Left lung (tissue), 10 donors: ENCODE measurements around the gene BDP1. TPM values are rescaled to one million over a fixed set of nuclear protein-coding genes. Genes with fewer than 3 reads are reported as not detected.
A peak's percentile ranks its signal among the peaks of the same experiment; 100 is the strongest.
"Not testable (repeated sequence)": the region's sequence is repeated elsewhere in the genome, so short reads cannot be mapped to it uniquely, and the experiment has no call there.

Source experiments
- ATAC-seq: fragments of 200-7000 bp; cut with Tn5 transposase; one replicate; pipeline ENCODE4 v1.9.1; 2020; ENCODE audit warnings: moderate library complexity
- DNase-seq, 4 donors: peaks; one replicate each; pipeline ENCODE4 v3.0.0-alpha.2; 2013 to 2020
- H3K27ac ChIP-seq, 2 donors: fragments of 200-600 bp; sonication (generic) in 1 of 2; one replicate each; pipeline versions ENCODE4 v1.5.0 to v1.8.0; 2020 to 2021
- H3K27me3 ChIP-seq, 2 donors: fragments of 200-600 bp; sonication (generic) in 1 of 2; one replicate each; pipeline versions ENCODE4 v1.5.0 to v1.8.0; 2020 to 2021
- H3K36me3 ChIP-seq, 2 donors: fragments of 200-600 bp; sonication (generic) in 1 of 2; one replicate each; pipeline versions ENCODE4 v1.5.0 to v1.8.0; 2020 to 2021
- H3K4me1 ChIP-seq, 2 donors: fragments of 200-600 bp; one replicate each; pipeline ENCODE4 v1.8.0; 2021
- H3K4me3 ChIP-seq, 2 donors: fragments of 200-600 bp; sonication (generic) in 1 of 2; one replicate each; pipeline versions ENCODE4 v1.5.0 to v1.8.0; 2020 to 2021; ENCODE audit warnings: mild to moderate bottlenecking in 1 of 2
- H3K9me3 ChIP-seq, 2 donors: fragments of 200-600 bp; sonication (generic) in 1 of 2; one replicate each; pipeline versions ENCODE4 v1.5.0 to v1.8.0; 2020 to 2021
- intact Hi-C, 2 donors: fragments of 100-400 bp; cut with DNase I; formaldehyde crosslinking; loops; one replicate each; pipeline versions ENCODE4 v1.11.2 to v1.14.2; 2022
- polyA plus RNA-seq, 6 donors: library from polyadenylated mRNA; unstranded; fragments of 120-200 nt; gene quantifications; one replicate each; pipeline ENCODE4 v1.2.1, GENCODE V29; 2013; ENCODE audit not compliant: insufficient read length in 6 of 6
- total RNA-seq, 2 donors: library from RNA; stranded (reverse); fragmentation: NEBNext Ultra II Directional; extraction: Animal tissue kit (Norgen Biotek cat#: 25700); gene quantifications; one replicate each; pipeline ENCODE4 v1.2.1, GENCODE V29; 2021
- TF ChIP-seq, protein P1 (sequence below), 2 donors: fragments of 200-600 bp; sonication (generic) in 1 of 2; IDR thresholded peaks; one replicate each; pipeline versions ENCODE4 v1.5.0 to v1.8.0; 2021; ENCODE audit warnings: antibody characterized with exemption in 2 of 2
- donor health status: DM: no; HTN: yes; CAD: no.
- donor health status: DM: no; HTN: no; CAD: no.

BDP1 gene
- total and polyA plus RNA-seq, 8 donors: 24.7 to 48.6 (median 43.4) TPM

DNA sequence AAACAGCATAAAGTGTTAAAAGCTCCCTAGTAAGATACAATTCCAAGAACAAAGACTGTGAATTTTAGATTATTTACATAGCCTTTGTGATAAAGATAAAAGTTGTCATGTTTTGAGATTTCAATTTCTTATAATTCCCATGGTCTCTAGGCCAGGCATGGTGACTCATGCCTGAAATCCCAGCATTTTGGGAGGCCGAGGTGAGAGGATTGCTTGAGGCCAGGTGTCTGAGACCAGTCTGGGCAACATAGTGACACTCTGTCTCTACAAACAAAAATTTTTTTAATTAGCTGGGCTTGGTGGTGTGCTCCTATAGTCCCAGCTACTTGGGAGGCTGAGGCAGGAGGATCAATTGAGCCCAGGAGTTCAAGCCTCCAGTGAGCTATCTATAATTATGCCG, 48.1 kb downstream of the BDP1 start:
- DNase-seq: no peak
- no peaks in the 10 kb centered on the region for H3K27me3 ChIP-seq
- no peaks in the 10 kb centered on the region for H3K9me3 ChIP-seq
- intact Hi-C loops: no loop called here
- no peak overlapping the region for H3K27ac ChIP-seq
- peaks cover 0 to 98% of the 10 kb centered on the region in 2 donors for H3K36me3 ChIP-seq
- no peak overlapping the region for H3K4me3 ChIP-seq
- TF ChIP-seq, protein P1, sequence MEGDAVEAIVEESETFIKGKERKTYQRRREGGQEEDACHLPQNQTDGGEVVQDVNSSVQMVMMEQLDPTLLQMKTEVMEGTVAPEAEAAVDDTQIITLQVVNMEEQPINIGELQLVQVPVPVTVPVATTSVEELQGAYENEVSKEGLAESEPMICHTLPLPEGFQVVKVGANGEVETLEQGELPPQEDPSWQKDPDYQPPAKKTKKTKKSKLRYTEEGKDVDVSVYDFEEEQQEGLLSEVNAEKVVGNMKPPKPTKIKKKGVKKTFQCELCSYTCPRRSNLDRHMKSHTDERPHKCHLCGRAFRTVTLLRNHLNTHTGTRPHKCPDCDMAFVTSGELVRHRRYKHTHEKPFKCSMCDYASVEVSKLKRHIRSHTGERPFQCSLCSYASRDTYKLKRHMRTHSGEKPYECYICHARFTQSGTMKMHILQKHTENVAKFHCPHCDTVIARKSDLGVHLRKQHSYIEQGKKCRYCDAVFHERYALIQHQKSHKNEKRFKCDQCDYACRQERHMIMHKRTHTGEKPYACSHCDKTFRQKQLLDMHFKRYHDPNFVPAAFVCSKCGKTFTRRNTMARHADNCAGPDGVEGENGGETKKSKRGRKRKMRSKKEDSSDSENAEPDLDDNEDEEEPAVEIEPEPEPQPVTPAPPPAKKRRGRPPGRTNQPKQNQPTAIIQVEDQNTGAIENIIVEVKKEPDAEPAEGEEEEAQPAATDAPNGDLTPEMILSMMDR (IDR thresholded peaks at IDR 0.05): no peak
- no peak for ATAC-seq
- no peaks in the 10 kb centered on the region for H3K4me1 ChIP-seq

DNA sequence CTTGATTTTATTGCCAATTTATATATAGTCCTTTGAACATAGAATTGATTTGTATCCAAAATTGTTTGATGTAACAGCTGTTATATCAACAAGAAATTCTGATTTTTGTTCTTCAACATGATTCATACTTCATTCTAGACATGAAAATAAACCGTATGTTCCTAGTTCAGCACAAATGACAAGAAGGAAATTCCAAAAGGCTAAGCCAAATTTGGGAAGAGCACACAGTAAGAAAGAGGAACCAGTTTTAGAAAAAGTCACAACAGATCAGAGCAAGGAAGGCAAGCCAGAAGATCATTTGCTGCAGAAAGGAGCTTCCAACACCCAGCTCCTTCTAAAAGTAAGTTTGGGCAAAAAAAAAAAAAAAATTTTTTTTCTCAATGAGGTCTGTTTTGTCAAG, 66.7 kb downstream of the BDP1 start:
- no peaks in the 10 kb centered on the region for H3K9me3 ChIP-seq
- no peak for DNase-seq
- intact Hi-C loops: no loop called here
- TF ChIP-seq, protein P1 (IDR thresholded peaks at IDR 0.05): no peak
- peaks cover 0 to 80% of the 10 kb centered on the region in 2 donors for H3K36me3 ChIP-seq
- H3K4me3 ChIP-seq: no peak overlapping the region
- H3K4me1 ChIP-seq: no peaks in the 10 kb centered on the region
- no peaks in the 10 kb centered on the region for H3K27me3 ChIP-seq
- no peak for ATAC-seq
- H3K27ac ChIP-seq: no peak overlapping the region

DNA sequence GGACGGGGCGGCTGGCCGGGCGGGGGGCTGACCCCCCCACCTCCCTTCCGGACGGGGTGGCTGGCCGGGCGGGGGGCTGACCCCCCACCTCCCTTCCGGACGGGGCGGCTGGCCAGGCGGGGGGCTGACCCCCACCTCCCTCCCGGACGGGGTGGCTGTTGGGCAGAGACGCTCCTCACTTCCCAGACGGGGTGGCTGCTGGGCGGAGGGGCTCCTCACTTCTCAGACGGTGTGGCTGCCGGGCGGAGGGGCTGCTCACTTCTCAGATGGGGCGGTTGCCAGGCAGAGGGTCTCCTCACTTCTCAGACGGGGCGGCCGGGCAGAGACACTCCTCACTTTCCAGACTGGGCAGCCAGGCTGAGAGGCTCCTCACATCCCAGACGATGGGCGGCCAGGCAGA, 70.2 kb downstream of the BDP1 start:
- DNase-seq, H3K4me3 ChIP-seq, intact Hi-C loops, H3K9me3 ChIP-seq, H3K4me1 ChIP-seq, H3K27me3 ChIP-seq, H3K27ac ChIP-seq, ATAC-seq: not testable (repeated sequence)
- H3K36me3 ChIP-seq: peaks cover 0 to 55% of the 10 kb centered on the region in 2 donors

DNA sequence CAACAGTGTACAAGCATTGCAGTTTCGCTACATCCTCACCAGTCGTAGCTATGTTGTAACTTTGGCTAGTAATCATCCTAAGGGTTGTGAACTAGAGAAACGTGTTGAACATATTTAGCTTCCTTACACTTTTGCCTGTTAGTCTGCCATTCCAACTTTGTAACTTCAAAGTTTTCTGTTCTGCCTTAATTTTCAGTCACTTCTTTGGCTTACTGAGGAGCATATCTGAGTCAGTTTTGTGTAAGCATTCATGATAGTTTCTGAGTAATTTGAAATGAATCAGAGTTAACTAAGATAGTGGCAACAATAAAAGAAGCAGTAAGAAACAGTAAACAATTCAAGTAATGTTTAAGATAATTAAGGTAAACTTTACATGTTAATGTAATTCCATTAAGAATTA, 72.8 kb downstream of the BDP1 start:
- H3K4me1 ChIP-seq: peaks cover 0 to 2% of the 10 kb centered on the region in 2 donors
- no peaks in the 10 kb centered on the region for H3K27me3 ChIP-seq
- intact Hi-C loops: no loop called here
- ATAC-seq: no peak
- H3K36me3 ChIP-seq: peaks cover 0 to 41% of the 10 kb centered on the region in 2 donors
- TF ChIP-seq, protein P1 (IDR thresholded peaks at IDR 0.05): no peak
- no peak for DNase-seq
- no peak overlapping the region for H3K4me3 ChIP-seq
- H3K9me3 ChIP-seq: no peaks in the 10 kb centered on the region
- no peak overlapping the region for H3K27ac ChIP-seq

DNA sequence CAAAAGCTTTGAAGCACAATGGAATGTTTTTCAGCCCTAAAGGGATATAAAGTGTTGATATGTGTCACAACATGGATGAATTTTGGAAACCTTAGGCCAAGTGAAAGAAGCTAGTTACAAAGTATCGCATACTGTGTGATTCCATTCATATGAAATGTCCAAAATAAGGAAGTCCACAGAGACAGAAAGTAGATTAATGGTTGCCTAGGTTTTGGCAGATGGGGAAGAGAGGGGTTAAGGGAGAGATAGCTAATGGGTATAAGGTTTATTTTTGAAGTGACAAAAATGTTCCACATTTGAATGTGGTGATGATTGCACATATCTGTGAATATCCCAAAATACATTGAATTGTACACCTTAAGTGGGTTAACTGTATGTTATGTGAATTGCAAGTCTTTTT, 74.2 kb downstream of the BDP1 start:
- DNase-seq (no peak), ATAC-seq (no peak)
- TF ChIP-seq, protein P1 (IDR thresholded peaks at IDR 0.05): no peak
- no peak overlapping the region for H3K27ac ChIP-seq
- H3K4me1 ChIP-seq: peaks cover 0 to 7% of the 10 kb centered on the region in 2 donors
- intact Hi-C loops: no loop called here
- no peaks in the 10 kb centered on the region for H3K27me3 ChIP-seq
- H3K4me3 ChIP-seq: no peak overlapping the region
- no peaks in the 10 kb centered on the region for H3K9me3 ChIP-seq
- peaks cover 0 to 33% of the 10 kb centered on the region in 2 donors for H3K36me3 ChIP-seq

DNA sequence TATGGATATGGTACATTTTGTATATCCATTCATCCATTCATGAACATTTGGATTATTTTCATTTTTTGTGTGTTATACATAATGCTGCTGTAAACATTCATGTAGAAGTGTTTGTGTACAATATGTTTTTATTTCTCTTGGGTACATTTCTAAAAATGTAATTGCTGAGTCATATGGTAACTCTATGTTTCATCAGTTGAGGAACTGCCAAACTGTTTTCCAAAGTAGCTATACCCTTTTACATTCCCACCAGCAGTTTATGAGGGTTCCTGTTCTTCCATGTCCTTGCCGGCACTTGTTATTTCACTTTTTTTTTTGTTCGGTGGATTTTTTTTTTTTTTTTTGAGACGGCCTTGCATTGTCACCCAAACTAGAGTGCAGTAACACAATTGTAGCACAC, 77.7 kb downstream of the BDP1 start:
- peaks cover 0 to 41% of the 10 kb centered on the region in 2 donors for H3K36me3 ChIP-seq
- H3K4me1 ChIP-seq: peaks cover 0 to 7% of the 10 kb centered on the region in 2 donors
- H3K27me3 ChIP-seq: no peaks in the 10 kb centered on the region
- TF ChIP-seq, protein P1 (IDR thresholded peaks at IDR 0.05): no peak
- no peak overlapping the region for H3K4me3 ChIP-seq
- no peaks in the 10 kb centered on the region for H3K9me3 ChIP-seq
- H3K27ac ChIP-seq: peak overlapping the region in 1 of 2 donors; percentile 10
- intact Hi-C loops: no loop called here
- ATAC-seq (peak; percentile 19), DNase-seq (no peak)
